ENCODE results near the gene FAM20C. TPM values are rescaled to one million over a fixed set of nuclear protein-coding genes. Genes with fewer than 3 reads are reported as not detected.

The FAM20C gene
- total RNA-seq, 1 experiment from 2014 or later = 87.9 TPM

- Histone ChIP-seq H3K4me2 (ENCODE audit: low read length) (no peak overlapping the region), H3K27me3 (ENCODE audit: low read length) (no peaks in the 10 kb centered on the region), H3K9ac (ENCODE audit: low read length) (no peak overlapping the region), H3K36me3 (ENCODE audit: low read depth, low read length) (peaks cover 21% of the 10 kb centered on the region; the same call in 1 of the 2 replicates), H3K9me3 (ENCODE audit: low read length) (peaks cover 8% of the 10 kb centered on the region; the same call in 1 of the 2 replicates), H2AFZ (ENCODE audit: low read length) (no peak overlapping the region), H3K79me2 (ENCODE audit: low read length) (no peaks in the 10 kb centered on the region), H3K4me1 (ENCODE audit: insufficient read depth, low read length) (no peaks in the 10 kb centered on the region), H3K9me2 (replicated peaks; ENCODE audit: low read length) (no peaks in the 10 kb centered on the region), H3K27ac (ENCODE audit: low read length) (no peak overlapping the region), H3F3A (ENCODE audit: low read length, unreplicated experiment) (no peaks in the 10 kb centered on the region), H3K4me3 (ENCODE audit: low read length) (no peak overlapping the region), H4K20me1 (ENCODE audit: low read length) (no peaks in the 10 kb centered on the region)
- DNase-seq (no peak), ATAC-seq (no peak)
- intact Hi-C loops (cut with micrococcal nuclease) = no loop called here
- TF ChIP-seq EZH2phosphoT487 (IDR thresholded peaks at IDR 0.05; ENCODE audit: borderline replicate concordance, low read length) (no peak), CTCF (conservative IDR thresholded peaks at IDR 0.05; ENCODE audit: low read depth, low read length) (no peak), EZH2 (IDR thresholded peaks at IDR 0.05; ENCODE audit: low read length, unreplicated experiment) (no peak)
- CTCF ChIA-PET = no interaction called here
- POLR2A ChIA-PET (ENCODE audit: unreplicated experiment) = no interaction called here
- no TSS peak for BruUV-seq (replicated peaks)
Measured at GRCh38 chr7:261341-262250, 69.2 kb downstream of the FAM20C start.

GRCh38 chr7:262251-262572 lies 69.8 kb downstream of the FAM20C start:
- H3K4me3 ChIP-seq (ENCODE audit: low read length) = no peak overlapping the region
- ATAC-seq (no peak), DNase-seq (no peak)
- H3K79me2 ChIP-seq (ENCODE audit: low read length) = no peaks in the 10 kb centered on the region
- H4K20me1 ChIP-seq (ENCODE audit: low read length) = no peaks in the 10 kb centered on the region
- no peaks in the 10 kb centered on the region for H3F3A ChIP-seq (ENCODE audit: low read length, unreplicated experiment)
- BruUV-seq (replicated peaks) = no TSS peak
- no peak overlapping the region for H2AFZ ChIP-seq (ENCODE audit: low read length)
- intact Hi-C loops (cut with micrococcal nuclease) = no loop called here
- no peaks in the 10 kb centered on the region for H3K27me3 ChIP-seq (ENCODE audit: low read length)
- H3K9me3 ChIP-seq (ENCODE audit: low read length) = peaks cover 8% of the 10 kb centered on the region; the same call in 1 of the 2 replicates
- H3K9me2 ChIP-seq (replicated peaks; ENCODE audit: low read length) = no peaks in the 10 kb centered on the region
- no peak overlapping the region for H3K27ac ChIP-seq (ENCODE audit: low read length)
- ChIA-PET POLR2A (ENCODE audit: unreplicated experiment) (no interaction called here), CTCF (no interaction called here)
- H3K4me1 ChIP-seq (ENCODE audit: insufficient read depth, low read length) = no peaks in the 10 kb centered on the region
- no peak overlapping the region for H3K4me2 ChIP-seq (ENCODE audit: low read length)
- no peak overlapping the region for H3K9ac ChIP-seq (ENCODE audit: low read length)
- peaks cover 19% of the 10 kb centered on the region; the same call in 1 of the 2 replicates for H3K36me3 ChIP-seq (ENCODE audit: low read depth, low read length)
- no peak for TF ChIP-seq EZH2 (IDR thresholded peaks at IDR 0.05; ENCODE audit: low read length, unreplicated experiment)
- no peak for TF ChIP-seq EZH2phosphoT487 (IDR thresholded peaks at IDR 0.05; ENCODE audit: borderline replicate concordance, low read length)
- TF ChIP-seq CTCF (conservative IDR thresholded peaks at IDR 0.05; ENCODE audit: low read depth, low read length) = no peak

Data from PC-3 (cell line).